ENCODE results near the gene LDB3. TPM values are rescaled to one million over a fixed set of nuclear protein-coding genes. Genes with fewer than 3 reads are reported as not detected.

Gene LDB3
- total RNA-seq, 2 experiments from 2014 or later: 0.10 to 0.38 TPM

DNA sequence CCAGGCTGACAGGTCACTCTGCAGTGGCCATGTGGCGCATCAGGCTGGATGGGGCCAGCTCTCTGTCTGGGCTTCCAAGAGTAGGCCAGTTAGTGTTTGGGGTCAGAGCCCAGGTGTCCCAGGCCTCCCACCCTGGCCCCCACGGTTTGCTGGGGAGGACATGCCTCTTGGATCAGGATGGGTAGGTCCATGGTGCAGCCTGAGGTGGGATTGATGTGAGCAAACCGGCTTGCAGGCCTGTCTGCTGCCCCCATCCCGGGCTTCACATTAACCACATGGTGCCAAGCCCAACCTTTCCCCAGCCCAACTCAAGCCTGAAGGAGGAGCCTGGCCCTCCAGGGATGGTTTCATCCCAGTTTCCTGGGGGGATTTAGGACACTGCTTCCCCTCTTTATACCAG lies 39.2 kb downstream of the LDB3 start:
- no peak overlapping the region for H3K4me3 Mint-ChIP-seq
- CTCF ChIA-PET: interaction anchor here (0.6 to 1.2 kb wide), 3 partner anchors 190 to 305 kb away, joined by 3 to 7 read pairs (median 3); no protein-coding TSS in a partner anchor
- no peak for DNase-seq
- H3K9me3 Mint-ChIP-seq: no peaks in the 10 kb centered on the region
- intact Hi-C loops (cut with micrococcal nuclease): no loop called here
- peaks cover 14% of the 10 kb centered on the region for H3K4me1 Mint-ChIP-seq (ENCODE audit: low read depth)
- H3K27ac Mint-ChIP-seq: no peak overlapping the region
- H3K36me3 Mint-ChIP-seq (ENCODE audit: low read depth): no peaks in the 10 kb centered on the region
- no peaks in the 10 kb centered on the region for H3K27me3 Mint-ChIP-seq (ENCODE audit: low read depth)

DNA sequence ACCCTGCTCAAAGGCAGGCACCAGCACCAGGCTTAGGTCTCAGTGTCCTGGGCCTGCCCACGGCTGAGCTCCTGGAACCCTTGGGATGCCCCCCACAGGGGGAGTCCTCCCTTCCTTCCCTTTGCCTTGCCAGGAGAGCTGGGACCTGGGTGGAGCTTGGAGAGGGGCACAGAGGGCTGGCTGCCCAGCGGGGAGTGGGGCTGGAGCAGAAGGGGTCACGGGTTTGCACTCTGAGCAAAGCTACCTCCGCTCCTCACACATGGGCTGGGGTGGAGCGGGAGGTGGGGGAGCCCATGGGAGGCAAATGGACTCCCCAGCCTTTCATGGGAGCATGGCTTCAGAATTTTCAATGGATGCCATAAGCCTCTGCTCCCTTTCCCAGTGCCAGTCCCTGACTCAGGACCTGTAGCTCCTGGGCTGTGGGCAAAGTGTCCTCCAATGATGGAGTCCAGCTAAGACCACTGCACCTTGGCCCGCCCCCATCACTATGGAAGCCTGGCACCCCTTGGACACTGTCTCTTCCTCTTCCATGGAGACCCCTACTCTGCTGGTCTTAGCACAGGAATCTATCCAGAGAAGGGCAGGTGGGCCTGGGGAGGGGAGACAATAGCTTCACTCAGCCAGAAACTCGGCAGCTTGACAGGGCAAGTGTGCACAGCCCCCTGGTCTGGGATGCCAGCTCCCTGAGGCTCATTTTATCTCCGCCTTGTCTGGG lies 39.9 kb downstream of the LDB3 start:
- CTCF ChIA-PET: interaction anchor here (0.6 to 1.2 kb wide), 4 partner anchors 190 to 306 kb away, joined by 3 to 7 read pairs (median 3); no protein-coding TSS in a partner anchor
- Mint-ChIP-seq H3K27me3 (ENCODE audit: low read depth) (no peaks in the 10 kb centered on the region), H3K36me3 (ENCODE audit: low read depth) (no peaks in the 10 kb centered on the region), H3K9me3 (no peaks in the 10 kb centered on the region), H3K27ac (no peak overlapping the region), H3K4me1 (ENCODE audit: low read depth) (peaks cover 14% of the 10 kb centered on the region), H3K4me3 (no peak overlapping the region)
- intact Hi-C loops (cut with micrococcal nuclease): no loop called here
- no peak for DNase-seq

DNA sequence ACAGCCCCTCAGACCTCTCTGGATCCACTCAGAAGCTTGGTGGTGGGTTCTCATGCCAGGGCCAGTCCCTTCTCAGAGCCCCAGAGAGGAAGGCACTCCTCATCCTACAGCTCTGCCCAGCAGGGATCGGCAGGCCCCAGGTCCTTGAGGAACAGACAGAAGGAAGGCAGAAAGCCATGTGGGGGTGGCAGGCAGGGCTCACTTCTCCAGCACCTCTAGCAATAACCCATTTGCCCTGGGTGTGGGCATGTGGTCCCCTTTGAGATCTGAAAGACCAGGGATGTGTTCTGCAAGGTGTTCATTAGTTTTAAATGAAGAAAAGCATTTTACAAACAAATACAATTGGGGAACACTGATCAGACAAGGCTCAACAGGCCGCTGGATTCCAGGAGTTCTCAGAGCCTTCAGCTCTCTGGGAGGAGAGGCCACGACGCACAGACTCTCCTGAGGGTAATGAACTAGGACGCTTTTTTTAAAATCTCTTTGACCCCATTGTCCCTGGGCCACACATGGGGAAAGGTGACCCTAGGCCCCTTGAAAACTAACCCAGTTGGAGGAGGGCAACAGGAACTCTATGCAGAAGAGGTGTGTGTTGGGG lies 40.6 kb downstream of the LDB3 start:
- intact Hi-C loops (cut with micrococcal nuclease): no loop called here
- CTCF ChIA-PET: interaction anchor here (1.2 kb wide), 1 partner anchor 189 kb away, joined by 3 read pairs; no protein-coding TSS in a partner anchor
- no peak overlapping the region for H3K27ac Mint-ChIP-seq
- peaks cover 14% of the 10 kb centered on the region for H3K4me1 Mint-ChIP-seq (ENCODE audit: low read depth)
- H3K27me3 Mint-ChIP-seq (ENCODE audit: low read depth): no peaks in the 10 kb centered on the region
- H3K9me3 Mint-ChIP-seq: no peaks in the 10 kb centered on the region
- no peaks in the 10 kb centered on the region for H3K36me3 Mint-ChIP-seq (ENCODE audit: low read depth)
- DNase-seq: no peak
- no peak overlapping the region for H3K4me3 Mint-ChIP-seq

DNA sequence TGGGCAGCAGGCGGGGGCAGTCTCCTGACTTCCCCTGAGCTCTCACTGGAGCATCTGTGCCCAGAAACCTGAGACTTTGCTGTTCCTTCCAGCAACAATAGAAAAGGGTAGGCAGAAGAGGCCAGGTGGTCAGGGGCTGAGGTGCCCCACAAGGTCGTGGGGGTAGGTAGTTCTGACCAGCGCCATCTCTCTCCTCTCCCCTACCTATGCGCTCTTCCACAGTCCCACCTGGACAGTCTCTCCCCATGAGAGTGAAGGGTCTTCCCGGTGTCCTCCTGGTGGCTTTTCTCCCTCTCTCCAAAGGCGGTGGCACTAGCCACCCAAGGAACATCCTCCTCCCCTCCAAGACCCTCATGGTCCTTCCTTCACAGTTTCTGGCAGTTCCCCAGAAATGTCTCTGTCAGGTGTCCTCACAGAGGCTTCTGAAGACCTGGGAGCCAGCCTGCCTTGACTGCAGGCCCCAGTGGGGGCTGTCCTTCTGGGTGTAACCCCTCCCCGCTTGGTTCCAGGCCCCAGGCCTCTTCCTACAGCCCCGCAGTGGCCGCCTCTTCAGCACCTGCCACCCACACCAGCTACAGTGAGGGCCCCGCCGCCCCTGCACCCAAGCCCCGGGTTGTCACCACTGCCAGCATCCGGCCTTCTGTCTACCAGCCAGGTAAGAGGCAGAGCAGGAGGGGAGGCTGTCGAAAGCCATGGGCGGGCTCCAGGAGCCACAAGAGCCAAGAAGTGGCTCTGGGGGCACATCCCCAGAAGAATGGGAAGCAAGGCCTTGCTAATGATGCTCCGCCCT lies 41.3 kb downstream of the LDB3 start:
- Mint-ChIP-seq H3K4me3 (peak overlapping the region; percentile 87), H3K4me1 (ENCODE audit: low read depth) (peaks cover 14% of the 10 kb centered on the region), H3K36me3 (ENCODE audit: low read depth) (no peaks in the 10 kb centered on the region), H3K27ac (no peak overlapping the region), H3K9me3 (no peaks in the 10 kb centered on the region), H3K27me3 (ENCODE audit: low read depth) (no peaks in the 10 kb centered on the region)
- intact Hi-C loops (cut with micrococcal nuclease): loop anchor here (5.0 to 10.0 kb wide), 3 partner anchors 88 to 385 kb away; partner anchors contain the start of genes GLUD1, SHLD2 and WAPL
- CTCF ChIA-PET: no interaction called here
- DNase-seq: no peak

GRCh38 chr10:86710987-86711512 lies 42.7 kb downstream of the LDB3 start:
- peaks cover 14% of the 10 kb centered on the region for H3K4me1 Mint-ChIP-seq (ENCODE audit: low read depth)
- intact Hi-C loops (cut with micrococcal nuclease): loop anchor here (1.0 to 10.0 kb wide), 9 partner anchors 23 to 384 kb away; partner anchors contain the start of genes BMPR1A, GLUD1, SHLD2 and WAPL
- H3K9me3 Mint-ChIP-seq: no peaks in the 10 kb centered on the region
- H3K4me3 Mint-ChIP-seq: peak overlapping the region; percentile 87
- peak; percentile 86 for DNase-seq
- H3K27ac Mint-ChIP-seq: peak overlapping the region; percentile 93
- CTCF ChIA-PET: interaction anchor here (0.6 to 1.5 kb wide), 2 partner anchors 45 to 229 kb away, joined by 3 to 4 read pairs; partner anchors contain the start of gene BMPR1A
- no peaks in the 10 kb centered on the region for H3K36me3 Mint-ChIP-seq (ENCODE audit: low read depth)
- H3K27me3 Mint-ChIP-seq (ENCODE audit: low read depth): no peaks in the 10 kb centered on the region

DNA sequence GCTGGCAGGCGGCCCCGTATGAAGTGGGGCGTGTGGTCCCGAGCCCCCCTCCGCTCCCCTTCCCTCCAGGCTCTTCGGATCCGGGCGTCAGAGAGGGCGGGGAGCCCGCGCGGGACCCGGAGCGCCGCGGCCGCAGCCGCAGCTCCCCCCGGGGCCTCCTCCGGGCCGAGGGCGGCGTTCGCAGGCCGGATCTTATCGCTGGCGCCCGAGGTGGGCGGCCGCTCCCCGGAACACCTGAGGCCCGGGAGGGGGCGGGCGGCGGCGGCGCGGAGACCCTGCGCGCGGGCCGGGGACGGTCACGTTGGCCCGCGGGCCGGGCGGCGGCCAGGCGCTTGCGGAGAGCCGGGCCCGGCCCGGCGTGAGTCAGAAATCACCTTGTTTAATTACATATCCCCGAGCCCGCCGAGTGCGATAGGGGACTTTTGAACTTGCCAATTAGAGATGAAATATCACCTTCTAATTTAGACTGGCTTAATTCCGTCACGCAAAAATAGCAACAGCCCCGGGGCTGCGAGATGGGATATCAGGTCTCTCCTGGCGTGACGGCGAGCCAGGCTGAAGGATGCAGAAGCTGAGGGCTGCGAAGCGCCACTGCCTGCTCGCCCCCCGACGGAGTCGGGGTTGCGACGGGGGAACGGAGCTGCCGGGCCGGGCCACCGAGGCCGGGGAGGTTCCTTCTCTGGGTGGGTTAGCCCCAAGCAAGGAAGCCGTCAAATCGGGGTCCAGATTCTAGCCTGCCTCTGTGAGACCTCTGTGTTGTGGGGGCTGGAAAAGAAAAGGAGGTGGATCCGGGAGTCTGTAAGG lies 43.4 kb downstream of the LDB3 start:
- Mint-ChIP-seq H3K36me3 (ENCODE audit: low read depth) (no peaks in the 10 kb centered on the region), H3K27ac (peak overlapping the region; percentile 82), H3K27me3 (ENCODE audit: low read depth) (no peaks in the 10 kb centered on the region), H3K9me3 (no peaks in the 10 kb centered on the region), H3K4me1 (ENCODE audit: low read depth) (peaks cover 14% of the 10 kb centered on the region), H3K4me3 (peak overlapping the region; percentile 87)
- intact Hi-C loops (cut with micrococcal nuclease): loop anchor here (1.0 to 10.0 kb wide), 9 partner anchors 23 to 383 kb away; partner anchors contain the start of genes BMPR1A, GLUD1, SHLD2 and WAPL
- peak; percentile 66 for DNase-seq
- CTCF ChIA-PET: interaction anchor here (1.0 to 1.5 kb wide), 3 partner anchors 44 to 258 kb away, joined by 4 to 5 read pairs (median 4); partner anchors contain the start of gene BMPR1A

DNA sequence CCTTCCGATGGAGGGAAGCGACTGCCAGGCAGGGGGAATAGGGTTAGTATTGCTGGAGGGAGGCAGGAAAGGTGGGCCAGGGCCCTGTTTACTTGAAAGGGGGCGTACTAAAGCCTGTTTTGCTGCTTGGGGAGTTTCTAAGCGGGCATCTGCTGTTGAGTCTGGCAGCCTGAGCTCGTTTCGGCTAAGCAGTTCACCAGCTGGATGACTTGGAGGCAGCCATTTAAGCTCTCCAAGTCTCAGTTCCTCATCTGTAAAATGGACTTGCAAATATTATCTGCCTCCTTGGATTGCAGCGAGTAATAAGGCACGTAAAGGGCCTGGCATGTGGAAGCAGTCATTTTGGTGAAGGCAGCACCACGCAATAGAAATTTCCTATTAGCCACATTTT lies 44.0 kb downstream of the LDB3 start:
- H3K4me1 Mint-ChIP-seq (ENCODE audit: low read depth): peaks cover 14% of the 10 kb centered on the region
- peak overlapping the region; percentile 79 for H3K4me3 Mint-ChIP-seq
- peak overlapping the region; percentile 82 for H3K27ac Mint-ChIP-seq
- H3K9me3 Mint-ChIP-seq: no peaks in the 10 kb centered on the region
- intact Hi-C loops (cut with micrococcal nuclease): loop anchor here (5.0 to 10.0 kb wide), 3 partner anchors 85 to 382 kb away; partner anchors contain the start of genes GLUD1, SHLD2 and WAPL
- no peaks in the 10 kb centered on the region for H3K27me3 Mint-ChIP-seq (ENCODE audit: low read depth)
- DNase-seq: peak; percentile 17
- CTCF ChIA-PET: interaction anchor here (0.8 to 1.5 kb wide), 4 partner anchors 19 to 257 kb away, joined by 3 to 5 read pairs (median 4); partner anchors contain the start of gene BMPR1A
- H3K36me3 Mint-ChIP-seq (ENCODE audit: low read depth): no peaks in the 10 kb centered on the region

- Mint-ChIP-seq H3K4me1 (ENCODE audit: low read depth) (peaks cover 10% of the 10 kb centered on the region), H3K36me3 (ENCODE audit: low read depth) (no peaks in the 10 kb centered on the region), H3K27me3 (ENCODE audit: low read depth) (no peaks in the 10 kb centered on the region), H3K27ac (no peak overlapping the region), H3K9me3 (no peaks in the 10 kb centered on the region), H3K4me3 (no peak overlapping the region)
- intact Hi-C loops (cut with micrococcal nuclease): loop anchor here (10.0 kb wide), 1 partner anchor 380 kb away; the partner anchor contains the start of genes GLUD1 and SHLD2
- CTCF ChIA-PET: interaction anchor here (0.7 kb wide), 1 partner anchor 30 kb away, joined by 3 read pairs; no protein-coding TSS in a partner anchor
- no peak for DNase-seq
Observed at GRCh38 chr10:86715156-86715795, 47.0 kb downstream of the LDB3 start.

DNA sequence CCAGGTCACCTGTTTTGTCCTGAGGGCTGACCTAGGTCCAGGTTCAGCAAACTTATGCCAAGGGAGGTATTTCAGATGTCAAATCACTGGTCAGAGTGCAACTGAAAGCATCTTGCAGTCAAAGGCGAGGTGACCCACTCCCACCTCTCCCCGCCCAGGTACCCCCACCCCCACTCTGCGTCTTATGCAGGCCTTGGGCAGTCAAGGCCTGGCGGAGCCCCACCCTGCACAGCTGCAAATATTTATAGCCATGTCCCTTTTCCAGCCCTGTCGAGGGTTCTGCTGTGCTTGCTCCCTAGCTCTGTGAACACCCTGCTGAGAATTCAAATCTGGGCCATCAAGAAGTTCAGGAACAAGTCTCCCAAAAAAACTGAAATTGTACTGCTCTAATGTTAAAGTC lies 47.5 kb downstream of the LDB3 start:
- intact Hi-C loops (cut with micrococcal nuclease): loop anchor here (10.0 kb wide), 1 partner anchor 379 kb away; the partner anchor contains the start of genes GLUD1 and SHLD2
- H3K27ac Mint-ChIP-seq: no peak overlapping the region
- H3K36me3 Mint-ChIP-seq (ENCODE audit: low read depth): no peaks in the 10 kb centered on the region
- no peaks in the 10 kb centered on the region for H3K27me3 Mint-ChIP-seq (ENCODE audit: low read depth)
- H3K4me1 Mint-ChIP-seq (ENCODE audit: low read depth): peaks cover 6% of the 10 kb centered on the region
- no peaks in the 10 kb centered on the region for H3K9me3 Mint-ChIP-seq
- no peak for DNase-seq
- CTCF ChIA-PET: interaction anchor here (0.7 kb wide), 1 partner anchor 31 kb away, joined by 3 read pairs; no protein-coding TSS in a partner anchor
- no peak overlapping the region for H3K4me3 Mint-ChIP-seq

- DNase-seq: no peak
- intact Hi-C loops (cut with micrococcal nuclease): loop anchor here (10.0 kb wide), 1 partner anchor 378 kb away; the partner anchor contains the start of genes GLUD1 and SHLD2
- no peaks in the 10 kb centered on the region for H3K36me3 Mint-ChIP-seq (ENCODE audit: low read depth)
- H3K9me3 Mint-ChIP-seq: no peaks in the 10 kb centered on the region
- CTCF ChIA-PET: no interaction called here
- H3K4me3 Mint-ChIP-seq: no peak overlapping the region
- no peak overlapping the region for H3K27ac Mint-ChIP-seq
- peaks cover 4% of the 10 kb centered on the region for H3K4me1 Mint-ChIP-seq (ENCODE audit: low read depth)
- no peaks in the 10 kb centered on the region for H3K27me3 Mint-ChIP-seq (ENCODE audit: low read depth)
Observed at GRCh38 chr10:86716466-86716865, 48.2 kb downstream of the LDB3 start.

All from activated naive CD4-positive, alpha-beta T cell treated with anti-CD3 and anti-CD28 coated beads for 36 hours (primary cell).